K562 (cell line): ENCODE results near the gene HAND2. TPM values are rescaled to one million over a fixed set of nuclear protein-coding genes. Genes with fewer than 3 reads are reported as not detected.

Experiments used
- ATAC-seq: fragments of 200-7000 bp; cut with Tn5 transposase; 3 replicates; pipeline ENCODE4 v1.9.1; 2020; ENCODE audit warnings: moderate library complexity
- BruUV-seq: library from RNA; stranded (reverse); fragments of 400-500 nt; replicated peaks from 2 replicates; lab custom pipeline; 2021; lab: Mats Ljungman, UMichigan
- CTCF ChIA-PET: fragments of 300-600 bp; formaldehyde crosslinking; extraction: SDS; loops from one replicate; lab custom pipeline; 2021; ENCODE audit warnings: low intra/inter-chr PET ratio; lab: Yijun Ruan, JAX
- POLR2A ChIA-PET: fragments of 300-600, 350-650 bp; sonication (Branson Sonifier 250); formaldehyde crosslinking; extraction: SDS; loops from one replicate; lab custom pipeline; 2021; ENCODE audit warnings: antibody characterized with exemption, inconsistent platforms; lab: Yijun Ruan, JAX
- DNase-seq, 4 experiments: peaks; one replicate each; pipeline versions ENCODE4 v3.0.0 to v3.0.0-alpha.2; 2011 to 2018; ENCODE audit warnings: low spot score in 3 of 4, mixed read lengths in 3 of 4; ENCODE audit errors: extremely low read depth in 1 of 4
- FAIRE-seq: peaks from 2 replicates; lab custom pipeline; 2011; peaks lifted over from hg19 to GRCh38; lab: Jason Lieb, UNC
- H2AFZ ChIP-seq: 2 replicates; pipeline ENCODE4 v1.6.0; 2011; ENCODE audit warnings: low read depth, low read length, control low read depth, inconsistent platforms
- H3K27ac ChIP-seq: fragments of 200-600 bp; 3 replicates; pipeline ENCODE4 v1.8.0; 2011; ENCODE audit warnings: low read depth, mild to moderate bottlenecking, control low read depth, inconsistent platforms, low read length, moderate library complexity, mixed read lengths; ENCODE audit errors: extremely low read depth
- H3K27me3 ChIP-seq, 2 experiments: fragments of 300-600 bp in 1 of 2; 2 replicates in 1 of 2; 3 replicates in 1 of 2; pipeline versions ENCODE4 v1.6.0 to v1.8.0; 2011; ENCODE audit warnings: inconsistent platforms in 2 of 2, low read length in 2 of 2, mild to moderate bottlenecking in 1 of 2, mixed read lengths in 1 of 2, moderate library complexity in 1 of 2; ENCODE audit not compliant: control insufficient read depth in 2 of 2, insufficient read depth in 2 of 2
- H3K36me3 ChIP-seq: fragments of 300-600 bp; 3 replicates; pipeline ENCODE4 v1.8.0; 2011; ENCODE audit warnings: mild to moderate bottlenecking, low read length, inconsistent platforms; ENCODE audit not compliant: control insufficient read depth, insufficient read depth
- H3K4me1 ChIP-seq, 2 experiments: fragments of 200-600 bp in 1 of 2; replicated peaks in 1 of 2; 2 replicates in 1 of 2; 3 replicates in 1 of 2; pipeline versions ENCODE4 v1.5.1 to v1.8.0; 2011; ENCODE audit warnings: inconsistent platforms in 2 of 2, low read length in 2 of 2, mild to moderate bottlenecking in 1 of 2, mixed read lengths in 1 of 2, moderate library complexity in 1 of 2; ENCODE audit not compliant: control insufficient read depth in 2 of 2, insufficient read depth in 2 of 2
- H3K4me2 ChIP-seq: 2 replicates; pipeline ENCODE4 v1.6.1; 2011; ENCODE audit warnings: low read length, control low read depth, inconsistent platforms, mixed read lengths; ENCODE audit not compliant: insufficient read depth
- H3K4me3 ChIP-seq: fragments of 200-600 bp; sonication (generic), shearing (Covaris generic); 2 replicates; pipeline ENCODE4 v1.5.1; 2016; ENCODE audit warnings: control low read depth, inconsistent platforms
- H3K79me2 ChIP-seq: fragments of 200-600 bp; 3 replicates; pipeline ENCODE4 v1.8.0; 2011; ENCODE audit warnings: low read length, inconsistent platforms; ENCODE audit not compliant: control insufficient read depth, insufficient read depth
- H3K9ac ChIP-seq, 2 experiments: 2 replicates each; pipeline versions ENCODE4 v1.6.0 to v1.6.1; 2011; ENCODE audit warnings: low read depth in 2 of 2, low read length in 2 of 2, control low read depth in 1 of 2, inconsistent platforms in 1 of 2, mild to moderate bottlenecking in 1 of 2, mixed read lengths in 1 of 2; ENCODE audit not compliant: insufficient read depth in 1 of 2
- H3K9me1 ChIP-seq: one replicate; pipeline ENCODE4 v1.6.0; 2011; ENCODE audit warnings: inconsistent platforms, mild to moderate bottlenecking, low read length, moderate library complexity; ENCODE audit not compliant: control insufficient read depth, insufficient read depth
- H3K9me3 ChIP-seq: replicated peaks from 2 replicates; pipeline ENCODE4 v1.5.1; 2011; ENCODE audit warnings: low read depth, low read length, inconsistent platforms; ENCODE audit not compliant: control insufficient read depth, insufficient read depth
- H4K20me1 ChIP-seq: replicated peaks from 2 replicates; pipeline ENCODE4 v1.6.1; 2011; ENCODE audit warnings: low read length, inconsistent platforms, mixed read lengths; ENCODE audit not compliant: control insufficient read depth, insufficient read depth
- ATF7 ChIP-seq: fragments of 450-650 bp; IDR thresholded peaks from 2 replicates; pipeline ENCODE4 v1.7.1; 2014; ENCODE audit warnings: mild to moderate bottlenecking, moderate library complexity
- CBFA2T3 ChIP-seq: fragments of 450-650 bp; IDR thresholded peaks from 2 replicates; pipeline ENCODE4 v1.6.1; 2017
- CHD2 ChIP-seq: IDR thresholded peaks from 2 replicates; pipeline ENCODE4 v1.6.1; 2011; ENCODE audit warnings: low read depth, low read length
- ELF2 ChIP-seq: fragments of 250-450 bp; sonication (Bioruptor Pico); IDR thresholded peaks from 2 replicates; pipeline ENCODE4 v1.5.0; 2021; ENCODE audit warnings: mild to moderate bottlenecking
- GABPB2 ChIP-seq: fragments of 250-450 bp; sonication (Bioruptor Pico); conservative IDR thresholded peaks from 2 replicates; pipeline ENCODE4 v1.5.1; 2021; ENCODE audit warnings: mild to moderate bottlenecking
- HDAC2 ChIP-seq: fragments of 450-650 bp; IDR thresholded peaks from 2 replicates; pipeline ENCODE4 v1.6.1; 2016; ENCODE audit warnings: mild to moderate bottlenecking
- MECOM ChIP-seq: fragments of 250-450 bp; sonication (Bioruptor Pico); IDR thresholded peaks from 2 replicates; pipeline ENCODE4 v1.8.0; 2022; ENCODE audit warnings: inconsistent platforms
- MED1 ChIP-seq: sonication (generic); formaldehyde crosslinking; IDR thresholded peaks from 2 replicates; pipeline ENCODE4 v1.8.1; 2023; ENCODE audit warnings: missing genetic modification reagents, borderline replicate concordance
- NBN ChIP-seq: fragments of 450-650 bp; IDR thresholded peaks from 2 replicates; pipeline ENCODE4 v1.6.1; 2016; ENCODE audit warnings: low read depth, mild to moderate bottlenecking
- SMARCA5 ChIP-seq: fragments of 450-650 bp; IDR thresholded peaks from 2 replicates; pipeline ENCODE4 v1.6.1; 2016
- ZKSCAN3 ChIP-seq: fragments of 250-450 bp; sonication (Bioruptor Pico); IDR thresholded peaks from 2 replicates; pipeline ENCODE4 v1.4.0; 2020
- WGBS: fragments of 100-300 bp; shearing (Covaris generic); methylation state at CpG from one replicate; pipeline ENCODE4 v1.1.6; 2016; ENCODE audit warnings: low coverage, mixed read lengths; ENCODE audit not compliant: insufficient coverage; ENCODE audit errors: missing lambda C conversion rate; 5-methylcytosine and 5-hydroxymethylcytosine counted together
- in situ Hi-C: fragments of 300-500 bp; cut with MboI; formaldehyde crosslinking; loops from 4 replicates; pipeline ENCODE4 v1.15.0; 2018; ENCODE audit warnings: inconsistent platforms, mixed read lengths
- intact Hi-C: fragments of 100-400 bp; cut with micrococcal nuclease; formaldehyde crosslinking; loops from 2 replicates; pipeline ENCODE4 v1.14.2; 2022
- polyA plus RNA-seq, 8 experiments: library from polyadenylated mRNA; depleted of rRNA in 4 of 8; stranded (reverse) in 5 of 8; unstranded in 3 of 8; fragments of >200 nt; fragmentation: Nextera tagmentation in 2 of 8; fragmentation: Illumina TruSeq in 1 of 8; extraction: Ambion mirVana in 2 of 8; extraction: Trizol in 1 of 8; gene quantifications; 2 replicates each; pipeline versions ENCODE4 v1.2.1 to v1.2.3, GENCODE V29; 2011 to 2014; ENCODE audit warnings: inconsistent platforms in 1 of 8, missing spikeins in 1 of 8
- total RNA-seq, 7 experiments: library from RNA; depleted of rRNA in 6 of 7; stranded (reverse); fragments of >200 nt in 6 of 7; fragmentation: Illumina TruSeq in 2 of 7; extraction: Trizol in 2 of 7; gene quantifications; 2 replicates each; pipeline versions ENCODE4 v1.2.1 to v1.2.3, GENCODE V29; 2011 to 2021; ENCODE audit warnings: low replicate concordance in 1 of 7
- TF ChIP-seq, protein P1 (sequence below): fragments of 450-650 bp; formaldehyde crosslinking; IDR thresholded peaks from 2 replicates; pipeline ENCODE4 v1.4.0; 2022; ENCODE audit warnings: mild to moderate bottlenecking, moderate library complexity

HAND2 gene
- total and polyA plus RNA-seq, 9 of the 15 experiments (the other 6 are each of a cell fraction or from before 2014, with no cell fraction given) = 1.7 to 12.8 (median 4.9) TPM

DNA sequence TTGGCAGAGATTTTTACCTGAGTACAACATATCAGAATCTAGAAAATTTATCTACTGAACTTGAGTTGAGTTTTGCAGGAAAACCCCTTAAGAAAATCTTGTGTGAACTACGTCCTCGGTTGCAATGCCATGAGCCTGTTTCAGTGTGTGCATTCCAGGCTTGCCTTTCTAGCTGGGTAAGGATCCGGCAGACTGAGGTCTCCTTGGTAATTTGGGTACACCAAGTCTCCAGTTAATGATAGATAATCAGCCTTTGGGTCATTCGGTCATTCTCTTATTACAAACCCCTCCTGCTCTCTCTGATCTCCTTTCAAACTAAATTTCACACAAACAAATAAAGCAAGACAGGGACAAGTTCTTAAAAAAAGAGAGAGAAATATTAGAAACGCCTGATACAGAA is 5.9 kb upstream of the HAND2 start (continued):
- no peak for TF ChIP-seq SMARCA5
- TF ChIP-seq NBN = no peak
- no peak for TF ChIP-seq ZKSCAN3 (CRISPR knock-in tag)
- TF ChIP-seq, protein P1, sequence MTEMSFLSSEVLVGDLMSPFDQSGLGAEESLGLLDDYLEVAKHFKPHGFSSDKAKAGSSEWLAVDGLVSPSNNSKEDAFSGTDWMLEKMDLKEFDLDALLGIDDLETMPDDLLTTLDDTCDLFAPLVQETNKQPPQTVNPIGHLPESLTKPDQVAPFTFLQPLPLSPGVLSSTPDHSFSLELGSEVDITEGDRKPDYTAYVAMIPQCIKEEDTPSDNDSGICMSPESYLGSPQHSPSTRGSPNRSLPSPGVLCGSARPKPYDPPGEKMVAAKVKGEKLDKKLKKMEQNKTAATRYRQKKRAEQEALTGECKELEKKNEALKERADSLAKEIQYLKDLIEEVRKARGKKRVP (CRISPR knock-in tag) = no peak
- TF ChIP-seq HDAC2 = no peak
- TF ChIP-seq MED1 = no peak
- no peak for TF ChIP-seq CBFA2T3
- no peak for TF ChIP-seq ELF2 (CRISPR knock-in tag)

GRCh38 chr4:173535165-173535902 is 5.3 kb upstream of the HAND2 start:
- intact Hi-C loops = no loop called here
- no peak for TF ChIP-seq CHD2
- TF ChIP-seq MECOM = no peak
- TF ChIP-seq GABPB2 (CRISPR knock-in tag) = no peak
- no peak for TF ChIP-seq ATF7
- H3K79me2 ChIP-seq = no peaks in the 10 kb centered on the region
- peaks cover 0 to 19% of the 10 kb centered on the region in 2 experiments; a peak in 2 of 5 replicates for H3K4me1 ChIP-seq
- no peaks in the 10 kb centered on the region for H3K9me3 ChIP-seq
- no peaks in the 10 kb centered on the region for H3K9me1 ChIP-seq
- no peak overlapping the region for H3K4me3 ChIP-seq
- H4K20me1 ChIP-seq = no peaks in the 10 kb centered on the region
- no peak overlapping the region for H3K27ac ChIP-seq
- H3K4me2 ChIP-seq = no peak overlapping the region
- in situ Hi-C loops = no loop called here
- H2AFZ ChIP-seq = no peak overlapping the region; the same call in 1 of the 2 replicates
- no peak overlapping the region for H3K9ac ChIP-seq
- ChIA-PET CTCF (no interaction called here), POLR2A (no interaction called here)
- WGBS = 33% methylated on average over 9 of the region's 9 CpGs
- H3K36me3 ChIP-seq = no peaks in the 10 kb centered on the region
- H3K27me3 ChIP-seq = peaks cover 0 to 9% of the 10 kb centered on the region in 2 experiments; a peak in 2 of 5 replicates
- FAIRE-seq (no peak), DNase-seq (no peak), ATAC-seq (no peak)
- BruUV-seq = no TSS peak
